Activated B cell treated with CpG ODN at 0.5 μM for 24 hours (primary cell): ENCODE results near the gene AMN. TPM values are rescaled to one million over a fixed set of nuclear protein-coding genes. Genes with fewer than 3 reads are reported as not detected.

Source experiments
- ATAC-seq: fragments of 200-7000 bp; cut with Tn5 transposase; one replicate; pipeline ENCODE4 v1.10.0; 2021; ENCODE audit warnings: low read depth, mild to moderate bottlenecking, moderate library complexity
- CTCF ChIA-PET: fragments of 350-600 bp; sonication (Branson Sonifier 250); formaldehyde crosslinking; loops from one replicate; lab custom pipeline; 2021; ENCODE audit warnings: antibody characterized with exemption; lab: Charles Lee
- POLR2A ChIA-PET: fragments of 350-600 bp; sonication (Branson Sonifier 250); formaldehyde crosslinking; loops from one replicate; lab custom pipeline; 2021; ENCODE audit warnings: antibody characterized with exemption; lab: Charles Lee
- DNase-seq: peaks from one replicate; pipeline ENCODE4 v3.0.0; 2022
- H3K27ac Mint-ChIP-seq: one replicate; pipeline ENCODE4 v1.8.0; 2020; ENCODE audit warnings: mixed read lengths
- H3K27me3 Mint-ChIP-seq: one replicate; pipeline ENCODE4 v1.8.0; 2021; ENCODE audit warnings: mixed read lengths
- H3K36me3 Mint-ChIP-seq: one replicate; pipeline ENCODE4 v1.8.0; 2021; ENCODE audit warnings: low read depth, mixed read lengths
- H3K4me1 Mint-ChIP-seq: one replicate; pipeline ENCODE4 v1.8.0; 2021; ENCODE audit warnings: mixed read lengths
- H3K4me3 Mint-ChIP-seq: one replicate; pipeline ENCODE4 v1.8.0; 2020; ENCODE audit warnings: mild to moderate bottlenecking, mixed read lengths
- H3K9me3 Mint-ChIP-seq: one replicate; pipeline ENCODE4 v1.8.0; 2020; ENCODE audit warnings: mixed read lengths
- intact Hi-C: fragments of 100-400 bp; cut with micrococcal nuclease; formaldehyde crosslinking; loops from one replicate; pipeline ENCODE4 v1.15.1; 2024
- total RNA-seq: library from RNA; stranded (reverse); gene quantifications from 2 replicates; pipeline ENCODE4 v1.2.3, GENCODE V29; 2022
- TF ChIP-seq, protein P1 (sequence below): fragments of 200-600 bp; IDR thresholded peaks from one replicate; pipeline ENCODE4 v1.8.0; 2022; ENCODE audit warnings: antibody characterized with exemption, mild to moderate bottlenecking

Gene AMN
- total RNA-seq, 1 donor from 2014 or later = 4.4 TPM

DNA sequence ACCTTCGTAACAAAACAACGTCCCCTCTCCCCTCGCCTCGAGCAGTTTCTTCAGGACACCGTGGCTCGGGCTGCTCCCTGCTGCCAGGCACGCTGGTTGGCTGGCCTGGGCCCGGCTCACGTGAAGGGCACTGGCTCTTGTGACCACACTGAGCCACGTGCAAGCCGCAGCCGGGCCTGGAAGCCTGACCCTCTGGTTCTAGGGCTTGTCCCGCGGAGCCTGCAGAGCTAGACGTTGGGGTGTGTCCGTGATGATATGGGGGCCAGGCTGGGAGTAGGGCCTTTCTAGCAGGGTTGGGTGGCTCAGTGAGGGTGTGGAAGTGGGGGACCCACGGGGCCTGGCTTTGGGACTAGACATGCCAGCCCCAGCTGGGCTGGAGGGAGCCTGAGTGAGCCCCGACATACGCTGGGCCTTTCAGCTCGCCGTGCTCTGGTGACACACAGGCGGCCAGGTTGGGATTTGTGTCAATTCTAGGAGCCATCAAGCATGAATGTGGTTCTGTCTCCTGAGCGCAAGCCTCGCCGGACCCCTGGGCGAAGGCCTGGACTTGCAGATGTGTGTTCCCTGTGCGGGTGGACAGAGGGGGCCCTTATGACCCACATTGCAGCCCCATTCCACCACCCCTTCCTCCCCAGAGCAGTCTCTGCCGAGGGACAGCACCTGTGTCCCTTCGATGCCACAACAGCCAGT lies 13.6 kb upstream of the AMN start:
- ATAC-seq = no peak
- H3K27ac Mint-ChIP-seq = no peak overlapping the region
- TF ChIP-seq, protein P1, sequence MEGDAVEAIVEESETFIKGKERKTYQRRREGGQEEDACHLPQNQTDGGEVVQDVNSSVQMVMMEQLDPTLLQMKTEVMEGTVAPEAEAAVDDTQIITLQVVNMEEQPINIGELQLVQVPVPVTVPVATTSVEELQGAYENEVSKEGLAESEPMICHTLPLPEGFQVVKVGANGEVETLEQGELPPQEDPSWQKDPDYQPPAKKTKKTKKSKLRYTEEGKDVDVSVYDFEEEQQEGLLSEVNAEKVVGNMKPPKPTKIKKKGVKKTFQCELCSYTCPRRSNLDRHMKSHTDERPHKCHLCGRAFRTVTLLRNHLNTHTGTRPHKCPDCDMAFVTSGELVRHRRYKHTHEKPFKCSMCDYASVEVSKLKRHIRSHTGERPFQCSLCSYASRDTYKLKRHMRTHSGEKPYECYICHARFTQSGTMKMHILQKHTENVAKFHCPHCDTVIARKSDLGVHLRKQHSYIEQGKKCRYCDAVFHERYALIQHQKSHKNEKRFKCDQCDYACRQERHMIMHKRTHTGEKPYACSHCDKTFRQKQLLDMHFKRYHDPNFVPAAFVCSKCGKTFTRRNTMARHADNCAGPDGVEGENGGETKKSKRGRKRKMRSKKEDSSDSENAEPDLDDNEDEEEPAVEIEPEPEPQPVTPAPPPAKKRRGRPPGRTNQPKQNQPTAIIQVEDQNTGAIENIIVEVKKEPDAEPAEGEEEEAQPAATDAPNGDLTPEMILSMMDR = no peak
- H3K9me3 Mint-ChIP-seq = no peaks in the 10 kb centered on the region
- intact Hi-C loops = no loop called here
- POLR2A ChIA-PET = no interaction called here
- no peak for DNase-seq
- peaks cover 25% of the 10 kb centered on the region for H3K4me1 Mint-ChIP-seq
- CTCF ChIA-PET = no interaction called here
- H3K36me3 Mint-ChIP-seq = peaks cover 55% of the 10 kb centered on the region
- H3K4me3 Mint-ChIP-seq = no peak overlapping the region
- H3K27me3 Mint-ChIP-seq = no peaks in the 10 kb centered on the region

DNA sequence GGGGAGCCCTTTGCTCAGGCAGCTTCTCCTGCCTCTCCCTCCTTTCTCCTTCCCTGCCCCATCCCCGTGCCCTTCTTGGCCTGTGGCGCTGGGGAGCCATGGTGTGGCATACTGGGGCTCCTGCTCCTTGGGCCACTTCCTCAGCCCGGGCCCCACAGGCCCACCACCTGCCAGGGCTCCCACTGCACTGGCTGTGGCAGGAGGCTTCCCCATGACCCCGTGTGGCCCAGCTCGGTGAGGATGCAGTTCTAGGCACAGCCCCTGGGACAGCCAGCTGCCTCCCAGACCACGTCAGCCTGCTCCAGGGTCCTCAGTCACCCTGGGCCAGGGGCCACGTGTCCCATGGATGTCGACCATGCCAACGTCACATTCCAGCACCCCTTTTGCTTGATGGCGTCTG lies 13.0 kb upstream of the AMN start:
- Mint-ChIP-seq H3K9me3 (no peaks in the 10 kb centered on the region), H3K27ac (no peak overlapping the region), H3K36me3 (peaks cover 50% of the 10 kb centered on the region), H3K4me3 (no peak overlapping the region), H3K27me3 (no peaks in the 10 kb centered on the region), H3K4me1 (peaks cover 30% of the 10 kb centered on the region)
- TF ChIP-seq, protein P1 = no peak
- POLR2A ChIA-PET = no interaction called here
- DNase-seq (no peak), ATAC-seq (no peak)
- CTCF ChIA-PET = no interaction called here
- intact Hi-C loops = no loop called here

DNA sequence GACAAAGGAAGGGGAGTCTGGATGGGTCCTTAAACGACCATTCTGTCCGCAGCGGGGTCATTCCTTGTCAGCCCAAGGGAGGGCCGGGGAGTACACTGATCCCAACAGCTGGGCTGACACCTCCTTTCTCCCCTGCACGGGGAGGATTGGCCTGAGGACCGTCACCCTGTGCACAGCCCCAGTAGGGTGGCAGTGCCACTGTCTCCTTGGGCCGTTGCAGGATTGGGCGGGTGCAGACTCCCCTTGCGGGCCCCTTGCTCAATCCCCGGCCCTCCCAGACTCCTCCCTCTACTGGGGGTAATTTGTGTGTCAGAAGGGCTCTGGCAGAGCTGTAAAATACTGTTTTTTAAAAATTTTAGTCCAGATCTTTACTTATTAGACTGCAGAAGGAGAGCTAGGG lies 12.6 kb upstream of the AMN start:
- intact Hi-C loops = no loop called here
- Mint-ChIP-seq H3K36me3 (peaks cover 50% of the 10 kb centered on the region), H3K4me1 (peaks cover 32% of the 10 kb centered on the region), H3K27ac (no peak overlapping the region), H3K27me3 (no peaks in the 10 kb centered on the region), H3K9me3 (no peaks in the 10 kb centered on the region), H3K4me3 (no peak overlapping the region)
- DNase-seq = no peak
- POLR2A ChIA-PET = no interaction called here
- CTCF ChIA-PET = interaction anchor here (0.7 kb wide), 1 partner anchor 214 kb away, joined by 3 read pairs; no protein-coding TSS in a partner anchor
- TF ChIP-seq, protein P1 = no peak
- no peak for ATAC-seq

DNA sequence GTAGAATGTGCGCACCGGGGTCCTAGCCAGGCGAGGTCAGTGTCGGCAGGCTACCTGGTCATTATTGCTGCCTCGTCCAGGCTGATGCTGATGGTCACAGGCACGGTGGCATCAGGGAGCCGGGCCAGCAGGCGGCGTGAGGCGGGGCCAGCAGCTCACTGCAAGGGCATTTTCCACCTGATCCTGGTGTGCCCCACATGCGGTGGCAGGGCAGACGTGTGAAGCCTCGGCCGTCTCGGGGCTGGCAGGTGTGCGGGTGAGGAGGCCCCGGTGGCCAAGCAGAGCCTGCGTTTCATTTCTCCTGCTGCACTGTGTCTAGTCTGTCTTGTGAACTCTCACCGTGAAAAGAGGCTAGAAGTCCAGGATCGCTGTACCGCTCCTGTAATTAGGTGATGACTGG lies 12.0 kb upstream of the AMN start:
- TF ChIP-seq, protein P1 = no peak
- Mint-ChIP-seq H3K4me1 (peaks cover 32% of the 10 kb centered on the region), H3K36me3 (peaks cover 45% of the 10 kb centered on the region), H3K27me3 (no peaks in the 10 kb centered on the region), H3K27ac (no peak overlapping the region), H3K9me3 (no peaks in the 10 kb centered on the region), H3K4me3 (no peak overlapping the region)
- intact Hi-C loops = no loop called here
- ChIA-PET CTCF (interaction anchor here (0.7 kb wide), 1 partner anchor 215 kb away, joined by 3 read pairs; no protein-coding TSS in a partner anchor), POLR2A (no interaction called here)
- no peak for ATAC-seq
- no peak for DNase-seq

DNA sequence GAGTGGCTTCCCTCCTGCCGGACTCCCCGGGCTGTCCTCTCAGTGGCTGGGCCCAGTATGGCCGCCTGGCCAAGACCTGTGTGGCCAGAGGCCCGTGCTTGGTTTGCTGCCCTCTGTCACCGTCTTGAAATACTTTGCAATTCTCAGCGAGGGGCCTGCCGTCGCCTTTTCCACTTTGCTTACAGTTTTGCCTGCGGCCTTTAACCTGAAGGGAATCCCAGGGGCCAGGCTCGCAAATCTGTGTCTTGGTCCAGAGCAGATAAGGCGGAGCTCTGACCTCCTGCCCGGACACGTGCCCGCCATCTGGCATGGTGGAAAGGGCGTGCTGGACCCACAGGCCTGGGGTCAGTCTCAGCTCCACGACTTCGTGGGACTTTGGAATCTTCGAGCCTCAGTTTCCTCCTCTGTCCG lies 10.9 kb upstream of the AMN start:
- Mint-ChIP-seq H3K36me3 (peaks cover 36% of the 10 kb centered on the region), H3K4me1 (peaks cover 31% of the 10 kb centered on the region), H3K27me3 (no peaks in the 10 kb centered on the region), H3K4me3 (no peak overlapping the region), H3K27ac (no peak overlapping the region), H3K9me3 (no peaks in the 10 kb centered on the region)
- intact Hi-C loops = no loop called here
- TF ChIP-seq, protein P1 = no peak
- ATAC-seq (no peak), DNase-seq (no peak)
- ChIA-PET POLR2A (no interaction called here), CTCF (no interaction called here)
